HK-2 (cell line): ENCODE data around the gene KRTAP19-3.
"Not testable (repeated sequence)": the region's sequence is repeated elsewhere in the genome, so short reads cannot be mapped to it uniquely, and the experiment has no call there.

Experiments used
- DNase-seq: peaks from one replicate; pipeline ENCODE4 v3.0.0-alpha.2; 2018; ENCODE audit not compliant: unreplicated experiment

KRTAP19-3 gene

DNA sequence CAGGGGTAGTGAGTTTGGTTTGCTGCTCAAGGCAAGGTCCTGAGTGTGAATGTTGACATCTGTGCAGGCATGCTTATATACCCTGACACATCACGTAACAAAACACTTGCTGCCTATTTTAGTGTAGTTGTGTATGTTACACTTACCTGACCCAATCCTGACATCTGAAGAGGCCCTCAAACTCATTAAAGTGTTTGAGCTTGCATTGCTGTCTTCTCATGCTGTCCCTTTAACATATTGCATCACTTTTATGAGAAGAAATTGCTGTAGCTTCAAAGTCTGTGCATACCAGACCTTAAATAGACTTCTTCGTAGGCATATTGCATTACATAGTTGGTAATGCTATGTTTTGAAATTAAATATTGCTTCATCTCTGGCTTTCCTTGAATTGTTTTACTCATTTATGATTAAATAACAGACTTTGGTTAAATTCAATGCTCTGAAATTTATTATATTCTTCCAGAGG lies at the start of gene KRTAP19-3:
KRTAP19-3 (minus strand) TSS at position 51 of the 466 bp plus-strand sequence. CDS start 56 bp downstream, outside the sequence.
- DNase-seq: no peak

DNA sequence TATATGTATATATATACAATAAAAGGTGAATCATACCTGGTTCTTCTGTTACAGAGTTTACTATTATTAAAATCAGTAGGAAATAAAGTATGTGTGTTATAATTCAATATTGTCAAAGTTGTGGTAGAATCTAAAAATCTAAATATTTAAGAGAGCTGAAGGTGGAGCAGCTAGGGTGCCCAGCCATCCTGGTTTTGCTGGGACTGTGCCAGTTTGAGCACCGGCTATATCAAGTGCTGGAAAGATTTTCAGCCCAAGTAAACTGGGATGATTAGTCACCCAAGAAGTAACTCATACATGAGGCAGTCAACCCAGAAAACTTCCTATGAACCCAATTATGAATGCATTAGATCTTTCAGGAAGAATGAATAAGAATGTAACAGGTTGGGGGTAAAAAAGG lies 27.1 kb upstream of the KRTAP19-3 start:
- DNase-seq: no peak

DNA sequence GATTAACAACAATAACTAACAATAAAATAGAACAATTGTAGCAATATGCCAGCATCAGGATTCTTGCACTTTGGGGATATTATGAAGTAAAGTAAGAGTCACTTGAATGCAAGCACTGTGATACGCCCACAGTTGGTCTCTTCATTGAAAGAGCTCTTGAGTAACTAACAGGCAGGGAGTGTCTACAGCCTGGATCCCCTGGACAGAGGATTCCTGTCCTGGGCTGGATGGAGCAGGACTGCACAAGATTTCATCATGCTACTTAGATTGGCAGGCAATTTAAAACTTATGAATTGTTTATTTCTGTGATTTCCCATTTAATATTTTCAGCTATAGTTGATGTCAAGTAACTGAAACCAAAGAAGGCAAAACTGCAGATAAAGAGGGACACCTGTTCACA lies 23.9 kb upstream of the KRTAP19-3 start:
- no peak for DNase-seq

GRCh38 chr21:30505621-30506205 lies 13.9 kb upstream of the KRTAP19-3 start:
- not testable (repeated sequence) for DNase-seq

- DNase-seq: no peak
Observed at GRCh38 chr21:30502041-30502440, 10.2 kb upstream of the KRTAP19-3 start, which contains the start of gene KRTAP19-5. Gene KRTAP19-5, minus strand, starts transcription at chr21:30502141. Its CDS starts 51 bp downstream, at chr21:30502090.

- no peak for DNase-seq
Observed at GRCh38 chr21:30497065-30497464, 5.3 kb upstream of the KRTAP19-3 start, which contains the start of gene KRTAP19-4. Gene KRTAP19-4, minus strand, starts transcription at chr21:30497165. Its CDS starts 55 bp downstream, at chr21:30497110.

DNA sequence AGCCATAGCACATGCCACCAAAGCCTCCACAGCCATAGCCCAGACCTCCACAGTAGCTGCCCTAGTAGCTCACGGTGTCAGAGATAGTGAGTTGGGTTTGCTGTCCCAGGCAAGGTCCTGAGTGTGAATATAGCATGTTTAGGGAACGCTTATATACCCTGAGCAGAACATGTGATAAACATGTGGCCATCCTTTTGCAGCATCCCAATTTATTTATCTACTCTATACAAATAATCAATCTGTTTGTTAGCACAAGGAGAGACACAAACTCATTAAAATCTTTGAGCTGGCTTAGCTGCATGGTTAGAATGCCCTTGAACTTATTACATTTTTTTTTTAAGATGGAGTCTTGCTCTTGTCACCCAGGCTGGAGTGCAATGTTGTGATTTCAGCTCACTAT lies 4.5 kb downstream of the KRTAP19-3 start, which contains the start of gene KRTAP19-2:
KRTAP19-2 (minus strand) TSS at position 101 of the 400 bp plus-strand sequence; CDS start at position 13, 88 bp downstream.
- DNase-seq: no peak

DNA sequence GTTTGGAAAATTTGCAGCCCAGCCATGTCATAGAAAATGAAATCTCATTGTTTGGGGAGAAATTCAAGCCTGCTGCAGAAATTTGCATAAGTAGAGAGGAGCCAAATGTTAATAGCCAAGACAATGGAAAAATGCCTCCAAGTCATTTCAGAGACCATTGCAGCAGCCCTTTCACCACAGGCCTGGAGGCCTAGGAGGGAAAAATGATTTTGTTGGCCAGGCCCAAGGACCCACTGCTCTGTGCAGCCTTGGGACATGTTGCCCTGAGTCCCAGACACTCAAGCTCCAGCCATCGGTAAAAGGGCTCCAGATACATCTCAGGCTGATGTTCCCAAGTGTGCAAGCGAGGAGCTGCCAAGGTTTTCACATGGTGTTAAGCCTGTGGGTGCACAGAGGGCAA lies 5.6 kb downstream of the KRTAP19-3 start:
- no peak for DNase-seq

DNA sequence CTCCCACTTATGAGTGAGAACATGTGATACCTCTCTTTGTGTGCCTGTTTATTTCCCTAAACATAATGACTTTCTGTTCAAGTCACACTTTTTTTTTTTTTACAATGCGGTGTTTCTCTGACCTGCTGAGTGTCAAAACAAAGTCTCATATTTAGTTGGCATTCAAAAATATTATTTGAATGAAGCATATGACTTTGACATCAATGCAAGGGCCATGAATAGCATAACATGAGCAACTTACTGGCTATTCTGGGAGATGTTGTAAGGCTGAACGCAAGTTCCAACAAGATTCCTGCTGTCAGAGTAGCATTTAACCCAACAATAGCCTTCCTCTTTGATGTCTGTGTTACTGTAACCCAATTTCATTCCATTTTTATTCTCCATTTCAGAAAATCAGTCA lies 9.7 kb downstream of the KRTAP19-3 start:
- no peak for DNase-seq

- no peak for DNase-seq
Observed at GRCh38 chr21:30480145-30480544, 11.7 kb downstream of the KRTAP19-3 start, which contains the start of gene KRTAP19-1. Gene KRTAP19-1, minus strand, starts transcription at chr21:30480367. Its CDS starts 50 bp downstream, at chr21:30480317.

DNA sequence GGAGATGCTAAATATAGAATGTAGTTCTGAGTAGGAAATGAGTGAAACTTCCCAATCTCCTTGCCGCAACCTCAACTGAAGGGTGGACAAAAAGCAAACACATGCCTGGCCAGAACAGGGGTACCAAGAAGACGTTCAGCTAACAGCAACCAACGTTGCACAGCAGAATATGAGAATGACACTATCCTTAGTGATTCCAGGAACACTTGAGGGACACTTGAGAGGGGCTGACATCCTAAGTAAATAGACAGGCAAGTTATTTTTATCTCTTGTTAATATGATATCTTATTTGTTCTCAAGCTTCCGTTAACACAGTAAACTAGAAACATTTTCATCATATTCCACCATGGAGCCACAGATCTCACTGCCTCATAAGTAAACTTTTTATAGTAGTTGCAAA lies 12.6 kb downstream of the KRTAP19-3 start:
- no peak for DNase-seq

DNA sequence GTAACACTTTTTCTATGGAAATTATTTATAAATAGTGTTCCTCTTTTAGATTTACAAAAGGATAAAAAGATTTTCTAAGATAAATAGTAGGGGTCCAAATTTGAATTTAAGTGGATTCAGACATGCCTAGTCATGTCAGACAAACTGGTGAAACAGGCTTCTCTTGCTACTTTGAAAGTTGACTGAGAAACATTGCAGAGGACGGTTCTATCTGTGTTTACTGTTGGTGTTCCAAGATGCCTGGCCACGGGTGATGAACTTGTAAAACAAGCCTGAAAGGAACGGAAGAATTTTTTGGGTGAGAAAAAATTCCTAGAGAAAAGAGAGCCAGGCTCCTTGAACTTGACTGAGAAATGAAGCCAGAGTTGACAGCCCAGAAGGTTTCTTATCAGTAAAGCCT lies 13.8 kb downstream of the KRTAP19-3 start:
- DNase-seq: no peak

- DNase-seq: no peak
Observed at GRCh38 chr21:30468900-30469714, 22.7 kb downstream of the KRTAP19-3 start.

DNA sequence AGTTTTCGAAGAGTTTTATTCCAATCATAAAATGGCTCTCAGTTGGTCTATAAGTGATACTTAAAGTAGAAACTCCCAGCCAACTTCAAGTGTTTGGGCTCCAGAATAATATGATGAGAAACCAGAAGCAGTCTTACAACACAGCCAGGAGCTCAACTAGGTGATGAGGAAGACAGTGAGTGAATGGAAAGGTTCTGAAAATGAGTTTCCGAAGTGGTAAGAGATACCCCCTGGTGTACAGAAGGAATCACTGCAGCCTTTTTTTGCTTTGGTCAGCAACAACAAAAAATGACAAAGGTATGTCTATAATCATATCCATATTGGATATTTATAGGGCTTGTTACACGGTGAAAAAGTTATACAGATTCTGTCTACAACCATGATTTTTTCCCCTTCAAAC lies 28.1 kb downstream of the KRTAP19-3 start:
- no peak for DNase-seq

DNA sequence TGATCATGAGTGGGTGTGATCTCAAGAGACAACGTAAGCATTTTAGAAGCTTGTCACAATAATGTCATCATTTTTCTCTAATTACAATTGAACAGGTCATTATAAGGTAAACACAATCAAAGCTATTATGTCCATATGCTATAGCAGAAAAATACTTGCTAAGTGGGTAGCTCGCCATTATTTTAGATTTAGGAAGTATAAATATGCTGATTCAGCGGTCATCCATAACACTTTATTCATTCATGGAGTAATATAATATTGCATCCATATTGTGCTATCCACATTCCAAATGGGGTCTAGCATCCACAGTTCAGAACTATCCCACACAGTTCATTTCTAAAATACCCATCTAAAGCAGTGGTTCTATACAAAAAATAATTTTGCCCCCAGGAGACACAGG lies 43.3 kb downstream of the KRTAP19-3 start:
- no peak for DNase-seq

DNA sequence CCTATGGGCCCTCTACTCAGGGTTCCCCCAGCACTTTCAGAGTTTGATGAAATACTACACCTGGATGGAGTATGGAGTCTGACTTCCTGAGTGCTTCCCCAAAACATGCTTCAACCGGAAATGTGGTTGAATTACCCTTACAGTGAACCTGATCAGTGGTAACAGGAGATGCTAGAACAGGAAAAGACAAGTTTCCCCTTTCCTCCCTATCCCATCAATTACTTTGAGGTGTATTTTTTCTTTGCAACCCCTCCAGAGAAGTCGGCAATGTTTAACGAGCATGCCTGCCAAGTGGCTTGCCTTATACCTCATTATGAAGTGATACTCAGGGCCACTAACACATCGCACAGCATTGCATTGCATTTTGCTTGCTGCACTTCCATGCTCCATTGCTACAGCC lies 44.8 kb downstream of the KRTAP19-3 start:
- no peak for DNase-seq

DNA sequence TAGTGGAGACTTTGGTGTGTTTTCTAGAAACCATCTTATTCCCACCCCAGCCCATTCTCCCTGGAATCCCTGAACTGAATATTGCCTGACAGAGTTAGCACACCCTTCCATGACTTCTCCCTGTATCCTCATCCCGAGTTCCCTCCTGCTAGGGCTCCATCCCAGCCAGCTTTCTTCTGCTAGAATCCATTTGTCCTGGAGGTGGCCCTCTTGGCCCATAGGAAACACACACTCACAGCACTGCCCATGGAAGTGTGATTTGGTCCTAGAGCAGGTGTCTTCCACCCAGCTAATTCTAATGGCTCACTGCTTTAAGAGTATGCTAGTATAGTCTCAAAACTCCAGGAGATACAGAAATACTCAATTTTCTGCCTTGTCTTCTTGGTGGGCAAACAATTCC lies 47.6 kb downstream of the KRTAP19-3 start:
- no peak for DNase-seq

- no peak for DNase-seq
Observed at GRCh38 chr21:30443226-30443625, 48.6 kb downstream of the KRTAP19-3 start.
